HG02884 (cell line): ENCODE results near the gene CTBS.

Experiments
- ATAC-seq: cut with Tn5 transposase; IDR thresholded peaks from one replicate; pipeline ENCODE4 v1.9.1; 2021; ENCODE audit warnings: mild to moderate bottlenecking, moderate library complexity; ENCODE audit not compliant: unreplicated experiment

The CTBS gene

DNA sequence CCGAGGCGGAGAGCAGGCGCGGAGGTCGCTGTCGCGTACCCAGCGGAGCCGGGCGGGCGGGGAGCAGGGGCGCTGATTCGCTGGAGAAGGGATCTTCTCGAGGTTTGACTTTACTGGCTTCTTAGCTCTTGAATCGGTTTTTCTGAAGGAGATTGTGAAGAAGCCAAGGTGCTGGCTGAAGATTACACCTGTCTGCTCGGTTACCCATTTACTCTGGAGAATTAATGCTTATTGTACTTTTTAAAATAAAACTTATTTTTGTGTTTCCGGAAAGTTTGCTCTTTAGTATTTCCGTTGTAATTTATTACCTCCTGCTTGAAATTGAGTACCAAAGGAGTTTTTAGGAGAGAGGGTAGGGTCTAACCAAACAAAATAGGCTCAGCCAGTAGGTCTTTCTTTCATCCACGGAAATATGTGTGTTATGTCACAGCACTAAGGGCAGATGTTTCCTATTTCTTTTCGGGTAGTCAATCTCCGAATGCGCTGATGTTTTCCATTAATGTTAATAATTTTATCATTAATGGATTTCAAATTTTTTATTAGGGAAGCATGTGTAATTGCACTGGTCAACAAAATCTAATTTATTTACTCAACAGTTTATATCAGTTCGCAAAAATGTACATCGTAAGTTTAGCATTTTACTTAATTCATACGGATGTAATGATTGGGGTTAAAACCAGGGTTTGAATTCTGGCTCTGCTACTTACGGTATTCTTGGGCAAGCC is 67.3 kb downstream of the CTBS start:
- ATAC-seq, result no peak

DNA sequence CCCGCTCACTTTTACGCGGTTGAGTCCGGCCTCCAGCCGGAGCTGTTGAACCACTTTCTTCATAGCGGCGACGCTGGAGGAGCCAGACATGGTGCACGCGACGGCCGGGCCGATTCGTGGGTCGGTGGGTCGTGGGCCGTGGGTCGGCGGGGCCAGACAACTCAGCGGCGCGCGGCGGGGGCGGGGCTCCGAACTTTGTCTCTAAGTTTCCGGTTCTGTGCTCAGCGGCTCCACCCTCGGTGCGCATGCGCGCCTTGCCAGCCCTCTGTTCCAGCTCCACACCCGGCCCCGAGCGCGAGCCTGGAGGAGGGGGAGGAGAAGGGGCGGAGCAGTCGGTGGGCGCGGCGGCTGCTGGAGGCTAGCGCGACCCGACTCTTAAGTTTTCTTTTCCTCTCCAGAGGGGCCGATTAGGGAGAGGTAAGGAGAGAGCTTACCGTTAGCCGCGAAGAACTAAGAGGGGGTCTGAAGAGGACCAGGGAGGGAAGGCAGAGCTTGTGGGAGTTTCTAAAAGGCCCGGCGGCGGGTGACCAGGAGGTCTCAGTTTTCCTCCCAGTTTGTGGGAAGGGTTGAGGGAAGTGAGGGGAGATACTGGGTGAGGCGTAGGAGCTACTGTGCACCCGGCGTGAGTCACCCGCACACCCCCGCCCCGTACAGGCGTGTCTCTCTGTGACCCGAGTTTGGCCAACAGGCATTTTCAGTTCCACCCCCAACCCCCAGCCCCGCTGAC is 68.1 kb downstream of the CTBS start, which contains the start of the genes GNG5 and SPATA1:
TSS of gene GNG5 (minus strand) at position 580 of the 727 bp plus-strand sequence. CDS start at position 90, 490 bp downstream.
TSS of gene SPATA1 (plus strand) at position 385 of the 727 bp plus-strand sequence. CDS start 9,974 bp downstream, outside the sequence.
- peak; percentile 70 for ATAC-seq

DNA sequence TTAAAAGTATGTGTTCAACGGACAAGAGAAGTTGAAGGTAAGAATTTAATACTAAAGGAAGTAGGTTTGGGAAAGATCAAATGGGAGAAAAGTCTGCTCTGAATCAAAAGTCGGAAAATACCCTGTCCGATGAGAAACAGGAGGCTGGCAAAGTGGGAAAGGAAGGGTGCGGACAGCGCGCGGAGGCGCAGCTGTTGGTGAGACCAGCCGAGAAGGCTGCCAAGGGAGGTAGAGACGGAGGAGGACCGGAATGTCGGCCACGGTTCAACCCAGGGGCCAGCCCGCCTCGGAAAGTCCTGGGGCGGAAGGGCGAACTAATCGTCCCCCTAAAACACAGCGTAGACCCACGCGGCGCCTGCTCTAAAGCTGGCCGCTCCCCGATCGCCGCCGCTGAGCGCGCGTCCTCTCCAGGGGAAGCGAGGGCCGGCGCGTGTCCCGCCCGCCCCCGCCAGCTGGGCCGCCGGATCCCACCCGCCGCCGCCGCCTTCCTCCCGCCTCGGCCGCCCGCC is 68.7 kb downstream of the CTBS start:
- peak; percentile 22 for ATAC-seq

DNA sequence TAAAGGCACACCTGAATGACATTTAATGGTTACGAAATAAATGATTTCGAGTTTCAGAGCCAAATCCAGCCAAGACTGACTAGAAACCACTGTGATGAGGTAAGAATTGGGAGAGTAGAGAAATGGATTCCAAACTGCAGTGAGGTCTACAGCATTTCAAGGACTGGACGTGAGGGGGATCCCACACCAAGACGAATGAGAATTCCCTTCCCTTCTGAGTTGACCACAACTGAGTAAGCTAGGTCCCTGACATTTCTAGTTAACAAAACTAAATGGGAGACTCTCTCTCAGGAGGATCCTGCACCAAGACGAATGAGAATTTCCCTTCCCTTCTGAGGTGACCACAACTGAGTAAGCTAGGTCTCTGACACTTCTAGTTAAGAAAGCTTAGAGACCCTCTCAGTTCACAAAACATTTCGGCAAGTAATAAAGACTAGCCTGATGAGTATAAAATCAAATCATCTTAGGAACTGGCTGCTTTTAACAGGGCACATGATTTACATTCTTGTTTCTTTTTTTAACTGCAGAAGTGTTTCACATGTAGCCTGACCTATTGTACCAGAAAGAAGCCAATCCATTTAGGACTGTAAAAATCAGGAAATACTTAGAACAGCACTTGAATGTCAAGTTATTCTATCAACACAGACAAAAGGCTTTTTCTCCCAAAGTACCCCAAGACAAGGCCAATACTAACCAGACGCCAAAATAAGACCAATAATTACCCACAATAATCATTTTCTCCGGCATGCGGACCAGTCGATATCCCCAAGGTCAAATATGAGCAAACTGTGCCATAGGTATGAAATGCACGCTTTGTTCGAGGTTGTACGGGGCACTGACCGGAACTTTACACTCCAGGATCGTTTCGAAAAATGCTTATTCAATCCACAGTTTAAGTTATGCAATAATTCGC is 69.4 kb downstream of the CTBS start:
- no peak for ATAC-seq

- no peak for ATAC-seq
These were observed 71.3 kb downstream of the CTBS start for GRCh38 chr1:84502927-84503326.
